Chondrocyte (in vitro differentiated cells): ENCODE data around the gene PCLO. TPM values are rescaled to one million over a fixed set of nuclear protein-coding genes. Genes with fewer than 3 reads are reported as not detected.
A peak's percentile ranks its signal among the peaks of the same experiment; 100 is the strongest.
"Not testable (repeated sequence)": the region's sequence is repeated elsewhere in the genome, so short reads cannot be mapped to it uniquely, and the experiment has no call there.

Experiments
- DNase-seq: peaks from one replicate; pipeline ENCODE4 v3.0.0; 2021; ENCODE audit warnings: mixed read lengths, low spot score
- H3K27ac Mint-ChIP-seq: one replicate; pipeline ENCODE4 v1.8.0; 2021; ENCODE audit warnings: mild to moderate bottlenecking, moderate library complexity, mixed read lengths; ENCODE audit not compliant: unreplicated experiment
- H3K27me3 Mint-ChIP-seq: 2 replicates; pipeline ENCODE4 v1.8.0; 2021; ENCODE audit warnings: low read depth, mixed read lengths
- H3K36me3 Mint-ChIP-seq: 2 replicates; pipeline ENCODE4 v1.8.0; 2021; ENCODE audit warnings: low read depth, mixed read lengths
- H3K4me1 Mint-ChIP-seq: 2 replicates; pipeline ENCODE4 v1.8.0; 2021; ENCODE audit warnings: low read depth, mild to moderate bottlenecking, mixed read lengths
- H3K4me3 Mint-ChIP-seq: one replicate; pipeline ENCODE4 v1.8.0; 2021; ENCODE audit warnings: mild to moderate bottlenecking, moderate library complexity, mixed read lengths; ENCODE audit not compliant: unreplicated experiment
- H3K9me3 Mint-ChIP-seq: 2 replicates; pipeline ENCODE4 v1.8.0; 2021; ENCODE audit warnings: low read depth, mixed read lengths
- total RNA-seq: library from RNA; stranded (reverse); gene quantifications from 3 replicates; pipeline ENCODE4 v1.2.1, GENCODE V29; 2021
- TF ChIP-seq, protein P1 (sequence below): fragments of 200-600 bp; sonication (generic); IDR thresholded peaks from 2 replicates; pipeline ENCODE4 v1.5.0; 2021; ENCODE audit warnings: antibody characterized with exemption, mild to moderate bottlenecking, moderate library complexity

Gene PCLO
- total RNA-seq, 1 donor from 2014 or later: 1.5 TPM

DNA sequence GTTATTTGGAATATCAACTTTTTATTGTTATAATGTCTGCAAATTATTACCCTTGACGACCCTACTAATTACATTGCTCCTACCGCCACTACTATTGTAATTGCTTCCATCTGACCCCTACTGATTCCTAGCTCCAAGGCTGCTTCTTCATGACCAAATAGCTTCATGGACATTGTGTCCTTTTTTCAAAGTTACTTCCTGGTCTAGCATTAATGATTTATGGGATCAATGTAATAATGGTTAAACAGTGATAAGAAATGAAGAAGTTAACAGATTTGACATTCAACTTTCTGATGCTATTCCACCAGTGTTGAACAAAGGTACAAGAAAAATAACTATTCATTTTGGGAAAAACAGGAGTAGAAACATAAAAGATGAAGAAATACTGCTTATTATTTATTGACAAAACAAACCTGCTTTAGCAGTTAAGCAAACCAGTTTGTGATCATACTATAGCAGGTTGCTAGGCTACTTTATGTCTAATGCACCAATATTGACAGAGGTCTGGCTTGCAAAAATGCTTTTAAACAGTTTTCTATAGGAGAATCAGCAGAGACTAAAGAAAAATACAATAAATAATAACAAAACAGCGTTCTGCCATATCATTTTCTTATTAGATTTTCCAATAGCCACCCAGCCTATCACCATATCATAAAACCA lies 125.8 kb downstream of the PCLO start:
- Mint-ChIP-seq H3K4me1 (no peaks in the 10 kb centered on the region), H3K27me3 (no peaks in the 10 kb centered on the region), H3K9me3 (no peaks in the 10 kb centered on the region), H3K27ac (no peak overlapping the region), H3K4me3 (no peak overlapping the region), H3K36me3 (no peaks in the 10 kb centered on the region)
- no peak for DNase-seq
- TF ChIP-seq, protein P1, sequence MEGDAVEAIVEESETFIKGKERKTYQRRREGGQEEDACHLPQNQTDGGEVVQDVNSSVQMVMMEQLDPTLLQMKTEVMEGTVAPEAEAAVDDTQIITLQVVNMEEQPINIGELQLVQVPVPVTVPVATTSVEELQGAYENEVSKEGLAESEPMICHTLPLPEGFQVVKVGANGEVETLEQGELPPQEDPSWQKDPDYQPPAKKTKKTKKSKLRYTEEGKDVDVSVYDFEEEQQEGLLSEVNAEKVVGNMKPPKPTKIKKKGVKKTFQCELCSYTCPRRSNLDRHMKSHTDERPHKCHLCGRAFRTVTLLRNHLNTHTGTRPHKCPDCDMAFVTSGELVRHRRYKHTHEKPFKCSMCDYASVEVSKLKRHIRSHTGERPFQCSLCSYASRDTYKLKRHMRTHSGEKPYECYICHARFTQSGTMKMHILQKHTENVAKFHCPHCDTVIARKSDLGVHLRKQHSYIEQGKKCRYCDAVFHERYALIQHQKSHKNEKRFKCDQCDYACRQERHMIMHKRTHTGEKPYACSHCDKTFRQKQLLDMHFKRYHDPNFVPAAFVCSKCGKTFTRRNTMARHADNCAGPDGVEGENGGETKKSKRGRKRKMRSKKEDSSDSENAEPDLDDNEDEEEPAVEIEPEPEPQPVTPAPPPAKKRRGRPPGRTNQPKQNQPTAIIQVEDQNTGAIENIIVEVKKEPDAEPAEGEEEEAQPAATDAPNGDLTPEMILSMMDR: no peak

DNA sequence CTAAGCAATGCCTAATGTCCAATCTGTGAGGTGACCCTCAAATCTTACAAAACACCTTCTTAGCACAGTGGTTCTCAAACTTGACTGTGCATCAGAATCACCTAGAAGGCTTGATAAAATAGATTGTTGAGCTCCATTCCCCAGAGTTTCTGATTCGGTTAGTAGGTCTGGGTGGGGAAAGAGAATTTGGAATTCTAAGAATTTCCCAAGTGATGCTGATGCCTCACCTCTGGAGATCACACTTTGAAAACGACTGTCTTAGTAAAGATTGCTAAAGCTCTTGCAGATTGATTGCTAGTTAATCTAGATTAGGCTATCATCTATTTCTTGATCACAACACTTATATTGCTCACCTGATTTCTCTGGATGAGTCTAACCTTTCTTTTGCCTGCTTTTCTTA lies 126.6 kb downstream of the PCLO start:
- H3K9me3 Mint-ChIP-seq: no peaks in the 10 kb centered on the region
- TF ChIP-seq, protein P1: no peak
- H3K27me3 Mint-ChIP-seq: no peaks in the 10 kb centered on the region

DNA sequence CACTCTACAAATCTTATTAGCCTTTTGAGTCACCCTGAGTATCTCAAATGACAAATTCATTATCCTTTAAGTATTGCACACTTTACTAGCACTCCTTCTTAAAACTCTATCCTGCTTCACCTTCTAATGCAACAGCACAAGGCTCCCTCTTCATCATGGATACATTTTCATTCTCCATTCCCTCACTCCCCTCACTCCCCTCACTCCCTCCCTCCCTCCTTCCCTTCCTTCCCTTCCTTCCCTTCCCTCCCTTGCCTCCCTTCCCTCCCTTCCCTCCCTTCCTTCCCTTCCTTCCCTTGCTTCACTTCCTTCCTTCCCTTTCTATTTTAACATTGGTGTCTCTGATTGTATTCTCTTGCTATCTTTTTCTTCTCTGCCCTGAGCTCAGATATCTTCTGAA lies 130.5 kb downstream of the PCLO start:
- H3K36me3 Mint-ChIP-seq: no peaks in the 10 kb centered on the region
- TF ChIP-seq, protein P1: no peak
- no peaks in the 10 kb centered on the region for H3K4me1 Mint-ChIP-seq
- H3K9me3 Mint-ChIP-seq: no peaks in the 10 kb centered on the region
- DNase-seq: no peak
- H3K4me3 Mint-ChIP-seq: no peak overlapping the region
- H3K27me3 Mint-ChIP-seq: no peaks in the 10 kb centered on the region
- no peak overlapping the region for H3K27ac Mint-ChIP-seq

More for the DNA sequence above, 126.6 kb downstream of the PCLO start:
- Mint-ChIP-seq H3K27ac (no peak overlapping the region), H3K36me3 (no peaks in the 10 kb centered on the region), H3K4me3 (no peak overlapping the region), H3K4me1 (no peaks in the 10 kb centered on the region)
- no peak for DNase-seq

DNA sequence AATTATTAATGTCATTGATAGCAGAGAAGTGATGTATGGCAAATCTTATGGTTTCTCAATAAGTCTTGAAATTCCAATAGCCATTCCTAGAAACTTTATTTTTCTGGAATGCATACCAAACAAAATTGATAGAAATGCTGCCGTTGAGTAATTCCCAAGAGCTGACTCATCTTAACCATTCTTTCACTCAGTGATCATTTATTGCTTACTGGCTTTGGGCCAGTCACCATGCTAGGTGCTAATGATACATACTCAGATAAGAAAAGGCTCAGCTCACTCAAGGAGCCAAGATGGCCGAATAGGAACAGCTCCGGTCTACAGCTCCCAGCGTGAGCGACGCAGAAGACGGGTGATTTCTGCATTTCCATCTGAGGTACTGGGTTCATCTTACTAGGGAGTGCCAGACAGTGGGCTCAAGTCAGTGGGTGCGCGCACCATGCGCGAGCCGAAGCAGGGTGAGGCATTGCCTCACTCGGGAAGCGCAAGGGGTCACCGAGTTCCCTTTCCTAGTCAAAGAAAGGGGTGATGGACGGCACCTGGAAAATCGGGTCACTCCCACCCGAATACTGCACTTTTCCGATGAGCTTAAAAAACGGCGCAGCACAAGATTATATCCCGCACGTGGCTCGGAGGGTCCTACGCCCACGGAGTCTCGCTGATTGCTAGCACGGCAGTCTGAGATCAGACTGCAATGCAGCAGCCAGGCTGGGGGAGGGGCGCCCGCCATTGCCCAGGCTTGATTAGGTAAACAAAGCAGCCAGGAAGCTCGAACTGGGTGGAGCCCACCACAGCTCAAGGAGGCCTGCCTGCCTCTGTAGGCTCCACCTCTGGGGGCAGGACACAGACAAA lies 138.6 kb downstream of the PCLO start:
- H3K4me3 Mint-ChIP-seq: not testable (repeated sequence)

DNA sequence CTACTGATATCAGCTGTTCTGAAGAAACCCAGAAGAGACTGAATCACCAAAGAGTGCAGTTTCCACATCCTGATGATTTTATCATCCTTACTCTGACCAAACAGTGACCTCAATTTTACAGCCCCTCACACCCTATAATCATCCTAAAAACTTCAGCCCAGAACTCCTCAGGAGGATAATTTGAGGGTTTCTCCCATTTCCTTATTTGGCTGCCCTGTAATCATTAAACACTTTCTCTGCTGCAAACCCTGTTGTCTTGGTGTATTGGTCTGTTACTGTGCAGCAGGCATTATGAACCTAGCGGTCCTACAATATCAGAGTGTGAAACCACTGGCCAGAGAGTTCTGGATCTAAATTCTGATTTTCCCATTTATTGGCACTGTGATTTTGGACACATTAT lies 141.7 kb downstream of the PCLO start:
- no peak overlapping the region for H3K27ac Mint-ChIP-seq
- no peak overlapping the region for H3K4me3 Mint-ChIP-seq
- H3K4me1 Mint-ChIP-seq: peaks cover under 1% of the 10 kb centered on the region
- H3K27me3 Mint-ChIP-seq: no peaks in the 10 kb centered on the region
- DNase-seq: no peak
- H3K36me3 Mint-ChIP-seq: no peaks in the 10 kb centered on the region
- peaks cover 10% of the 10 kb centered on the region for H3K9me3 Mint-ChIP-seq
- TF ChIP-seq, protein P1: no peak

More for the DNA sequence above, 138.6 kb downstream of the PCLO start:
- peaks cover 10% of the 10 kb centered on the region for H3K9me3 Mint-ChIP-seq
- H3K27me3 Mint-ChIP-seq, H3K36me3 Mint-ChIP-seq, H3K4me1 Mint-ChIP-seq, H3K27ac Mint-ChIP-seq: not testable (repeated sequence)
- DNase-seq: peak; percentile 43
